Erythroblast (primary cell): Measurements from ENCODE around the gene ICA1.

Source experiments
- GATA1 ChIP-seq: IDR thresholded peaks from 2 replicates; pipeline ENCODE4 v1.6.1; 2011; ENCODE audit warnings: low read depth, mild to moderate bottlenecking, control low read depth, low read length, moderate library complexity
- POLR2A ChIP-seq: IDR thresholded peaks from 2 replicates; pipeline ENCODE4 v1.6.1; 2011; ENCODE audit warnings: mild to moderate bottlenecking, low read length

DNA sequence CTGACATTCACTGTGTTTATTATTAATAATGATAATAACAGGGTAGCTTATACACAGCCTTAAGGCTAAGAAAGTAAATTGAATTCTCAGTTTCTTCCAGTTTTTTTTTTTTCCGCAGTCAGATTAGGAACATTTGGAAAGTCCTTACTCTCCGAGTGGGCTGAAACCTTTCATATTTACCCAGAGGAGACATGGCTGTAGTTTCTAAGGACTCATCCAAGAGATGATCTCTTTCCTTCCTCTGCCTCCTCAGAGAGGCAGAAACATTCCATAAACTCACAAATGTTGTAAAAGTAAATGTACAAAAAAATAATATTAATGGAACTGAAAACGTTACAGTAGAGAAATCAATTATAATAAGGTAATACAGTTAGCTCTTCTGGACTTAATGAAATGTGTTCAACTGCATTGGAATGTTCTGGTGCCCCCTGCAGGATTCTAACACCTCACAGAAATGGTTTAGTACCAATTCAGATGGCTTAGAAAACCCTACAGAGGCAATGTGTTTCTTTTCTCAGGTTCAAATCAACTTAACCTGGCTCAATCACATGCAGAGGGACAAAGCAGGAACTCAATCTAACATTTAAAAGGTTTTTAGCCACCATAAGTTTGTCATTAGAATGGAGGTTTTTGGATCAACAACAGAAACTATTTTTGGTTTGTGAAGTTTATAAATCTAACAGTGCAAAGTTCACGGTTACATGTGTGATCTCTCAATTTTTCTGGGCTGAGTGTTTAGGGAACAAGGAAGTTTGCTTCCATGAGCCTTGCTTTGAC is 71.7 kb downstream of the ICA1 start:
- TF ChIP-seq POLR2A (no peak), GATA1 (no peak)
